ENCODE data around the gene RDH11.

The RDH11 gene

DNA sequence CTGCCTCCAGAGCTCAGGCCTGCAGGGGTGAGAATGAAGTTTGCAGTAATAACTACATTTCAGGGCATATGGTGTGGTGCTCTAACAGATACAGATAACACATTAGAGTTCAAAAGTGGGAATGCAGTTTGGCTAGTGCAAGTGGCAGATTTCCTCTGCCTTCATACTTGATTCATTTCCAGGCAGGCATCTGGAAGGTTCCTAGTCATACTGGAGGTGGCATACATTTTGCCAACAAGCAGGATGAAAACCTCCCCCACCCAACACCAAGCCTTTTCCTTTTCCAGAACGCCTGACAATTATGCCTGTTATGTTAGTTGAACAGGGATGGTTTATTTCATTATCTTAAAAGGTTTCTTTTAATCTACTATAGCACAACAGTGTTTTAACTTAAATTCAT lies 45.4 kb downstream of the RDH11 start:
- DNase-seq (ENCODE audit: low read depth) = no peak

DNA sequence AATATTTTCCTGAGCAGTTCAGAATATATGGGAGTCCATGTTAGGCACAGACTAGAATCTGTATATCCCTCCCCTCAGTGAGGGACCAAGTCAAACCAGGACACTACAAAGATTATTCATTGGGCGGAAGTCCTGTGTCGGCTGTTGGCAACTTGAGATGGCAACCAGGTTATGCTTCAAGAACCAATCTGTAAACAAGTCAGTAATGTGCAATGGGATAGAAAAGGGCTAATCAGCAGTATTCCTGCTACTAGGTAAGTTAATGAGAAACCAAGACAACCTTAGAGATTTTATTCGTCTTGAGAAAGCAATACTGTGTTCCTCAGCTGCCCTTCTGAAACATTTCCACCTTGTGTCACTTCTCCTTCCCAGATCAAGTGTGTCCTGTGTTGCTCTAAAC lies 49.4 kb downstream of the RDH11 start:
- no peak for DNase-seq (ENCODE audit: low read depth)

DNA sequence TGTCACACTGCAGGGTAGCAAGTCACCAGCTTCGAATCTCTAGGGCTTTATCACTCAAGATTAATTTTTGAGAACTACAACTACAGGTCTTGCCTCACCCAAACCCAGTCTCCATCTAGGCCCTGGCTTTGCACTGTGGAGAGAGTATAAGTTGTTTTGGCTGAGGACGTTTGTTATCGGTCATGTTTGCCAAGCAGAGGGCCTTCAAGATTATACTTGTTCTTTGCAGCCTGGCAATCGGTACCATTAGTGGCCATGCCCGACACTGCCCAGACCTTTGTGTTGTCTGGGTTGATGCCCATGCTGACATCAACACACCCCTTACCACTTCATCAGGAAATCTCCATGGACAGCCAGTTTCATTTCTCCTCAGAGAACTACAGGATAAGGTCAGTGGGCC lies 50.1 kb downstream of the RDH11 start:
- DNase-seq (ENCODE audit: low read depth) = no peak

DNA sequence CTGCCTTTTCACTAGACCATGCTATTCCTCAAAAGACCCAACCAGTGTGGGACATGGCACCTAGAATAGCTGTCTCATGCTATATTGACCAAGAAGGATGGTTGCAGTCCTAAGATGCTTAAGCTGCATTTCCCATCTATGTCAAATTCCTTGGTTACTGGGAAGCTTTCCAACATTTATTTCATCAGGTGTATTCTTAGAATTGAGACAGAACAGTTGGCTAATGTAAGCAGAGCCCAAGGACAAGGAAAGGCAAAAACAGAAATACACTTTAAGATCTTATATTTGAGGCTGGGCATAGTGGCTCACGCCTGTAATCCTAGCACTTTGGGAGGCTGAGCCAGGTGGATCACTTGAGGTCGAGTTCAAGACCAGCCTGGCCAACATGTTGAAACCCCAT lies 51.1 kb downstream of the RDH11 start:
- DNase-seq (ENCODE audit: low read depth) = no peak

DNA sequence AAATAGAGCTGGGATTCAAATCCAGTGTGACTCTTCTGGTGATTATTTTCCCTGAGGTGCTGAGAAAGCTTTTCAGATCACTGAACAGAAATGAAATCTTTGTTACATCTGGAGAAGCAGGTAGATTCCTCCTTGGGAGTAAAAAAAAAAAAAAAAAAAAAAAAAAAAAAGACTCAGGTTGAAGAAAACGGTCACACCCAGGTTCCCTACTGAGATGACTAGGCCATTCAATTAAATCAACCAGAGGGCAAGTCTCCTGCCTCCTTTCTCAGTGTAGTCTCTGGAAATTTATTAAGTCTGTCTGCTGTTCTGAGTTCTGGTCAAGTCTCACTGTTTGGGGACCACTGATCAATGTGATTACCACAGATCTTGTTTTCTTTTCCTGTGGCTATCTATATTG lies 51.9 kb downstream of the RDH11 start:
- DNase-seq (ENCODE audit: low read depth) = no peak

DNA sequence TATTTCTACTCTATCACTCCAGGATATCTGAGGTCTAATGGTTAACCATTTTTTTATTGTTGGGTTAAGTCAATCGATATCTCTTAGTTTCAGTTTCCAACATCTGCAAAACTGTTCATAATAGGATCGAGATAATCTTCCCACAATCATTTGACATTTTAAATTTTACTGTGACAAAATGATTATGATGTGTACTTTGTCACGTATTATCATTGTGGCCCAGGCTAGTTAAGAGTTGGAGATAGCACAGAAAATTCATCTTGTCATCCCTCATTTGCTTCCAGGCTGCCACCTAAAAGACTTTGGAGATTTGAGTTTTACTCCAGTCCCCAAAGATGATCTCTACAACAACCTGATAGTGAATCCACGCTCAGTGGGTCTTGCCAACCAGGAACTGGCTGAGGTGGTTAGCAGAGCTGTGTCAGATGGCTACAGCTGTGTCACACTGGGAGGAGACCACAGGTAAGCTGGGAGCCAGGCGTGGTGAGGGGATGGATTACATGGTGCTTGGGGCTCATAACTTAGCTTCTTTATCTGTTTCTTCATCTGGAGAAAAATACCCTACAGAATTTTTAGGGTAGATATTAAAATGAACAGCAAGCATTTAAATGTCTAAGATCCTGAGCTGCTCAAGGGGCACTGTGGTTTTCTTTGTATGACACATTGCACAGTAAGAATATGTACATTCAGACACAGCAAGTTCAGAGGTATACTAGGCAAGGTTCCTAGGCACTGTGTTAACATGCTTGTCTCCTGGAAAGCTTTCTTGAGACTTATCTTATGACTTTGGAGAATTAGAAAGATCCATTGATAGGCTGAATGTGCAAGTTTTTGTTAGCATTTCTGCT lies 53.4 kb downstream of the RDH11 start:
- no peak for DNase-seq (ENCODE audit: low read depth)

DNA sequence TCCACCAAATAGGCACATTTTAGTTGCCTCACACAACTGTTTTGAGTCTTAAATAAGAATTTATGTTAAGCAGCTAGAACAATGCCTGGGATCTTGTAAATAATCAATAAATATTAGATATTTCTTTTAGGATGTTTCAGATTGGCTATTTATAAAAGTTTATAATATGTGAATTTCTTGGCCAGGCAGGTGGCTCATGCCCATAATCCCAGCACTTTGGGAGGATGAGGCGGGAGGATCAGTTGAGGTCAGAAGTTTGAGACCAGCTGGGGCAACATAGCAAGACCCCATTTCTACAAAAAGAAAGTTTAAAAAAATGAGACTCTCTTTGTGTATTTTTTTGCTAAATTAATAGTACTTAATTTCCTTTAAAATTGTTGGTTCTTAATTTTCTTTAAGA lies 54.1 kb downstream of the RDH11 start:
- no peak for DNase-seq (ENCODE audit: low read depth)

DNA sequence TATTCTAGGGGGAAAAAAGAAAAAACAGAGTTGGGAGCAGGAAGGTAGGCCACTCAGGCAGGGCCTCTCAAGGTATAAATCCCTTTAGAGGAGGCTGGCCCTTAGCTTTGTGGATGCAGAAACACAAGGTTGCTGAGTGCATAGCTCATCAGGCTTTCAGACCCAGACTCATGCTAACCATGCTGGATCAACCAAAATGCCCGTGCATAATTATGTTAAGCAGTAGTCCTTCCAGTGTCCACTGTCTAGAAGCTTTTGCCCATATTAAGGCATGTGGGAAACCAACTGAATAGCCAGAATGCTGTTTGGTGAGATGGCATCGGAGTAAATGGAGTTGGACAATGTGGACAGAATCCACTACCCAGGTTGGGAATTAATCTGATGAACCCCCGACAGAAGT lies 56.9 kb downstream of the RDH11 start:
- DNase-seq (ENCODE audit: low read depth) = no peak

DNA sequence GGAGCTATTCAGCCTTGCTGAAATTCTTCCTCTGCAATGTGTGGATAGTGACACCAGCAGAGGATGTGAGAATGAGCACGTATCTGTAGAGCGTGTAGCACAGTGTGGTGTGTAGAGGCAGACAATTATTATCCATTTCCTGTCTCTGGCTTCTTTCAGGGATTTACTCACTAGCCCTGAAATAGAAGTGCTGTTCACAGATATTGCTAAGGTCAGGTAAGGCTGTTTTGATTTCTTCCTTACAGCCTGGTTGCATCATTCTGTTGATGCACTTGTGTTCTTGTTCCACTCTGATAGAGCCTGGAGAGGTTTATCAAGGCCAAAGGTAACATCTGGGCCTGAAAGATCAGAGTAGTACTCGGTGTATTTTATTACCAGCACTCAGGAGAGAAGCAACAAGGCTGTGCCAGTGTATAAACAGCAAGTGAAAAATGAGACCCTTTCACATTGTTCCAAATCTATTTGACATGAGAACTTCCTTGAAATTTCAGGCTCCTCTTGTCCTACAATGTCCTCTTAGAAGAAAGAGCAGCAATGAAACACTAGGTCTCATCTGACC lies 59.1 kb downstream of the RDH11 start:
- no peak for DNase-seq (ENCODE audit: low read depth)

DNA sequence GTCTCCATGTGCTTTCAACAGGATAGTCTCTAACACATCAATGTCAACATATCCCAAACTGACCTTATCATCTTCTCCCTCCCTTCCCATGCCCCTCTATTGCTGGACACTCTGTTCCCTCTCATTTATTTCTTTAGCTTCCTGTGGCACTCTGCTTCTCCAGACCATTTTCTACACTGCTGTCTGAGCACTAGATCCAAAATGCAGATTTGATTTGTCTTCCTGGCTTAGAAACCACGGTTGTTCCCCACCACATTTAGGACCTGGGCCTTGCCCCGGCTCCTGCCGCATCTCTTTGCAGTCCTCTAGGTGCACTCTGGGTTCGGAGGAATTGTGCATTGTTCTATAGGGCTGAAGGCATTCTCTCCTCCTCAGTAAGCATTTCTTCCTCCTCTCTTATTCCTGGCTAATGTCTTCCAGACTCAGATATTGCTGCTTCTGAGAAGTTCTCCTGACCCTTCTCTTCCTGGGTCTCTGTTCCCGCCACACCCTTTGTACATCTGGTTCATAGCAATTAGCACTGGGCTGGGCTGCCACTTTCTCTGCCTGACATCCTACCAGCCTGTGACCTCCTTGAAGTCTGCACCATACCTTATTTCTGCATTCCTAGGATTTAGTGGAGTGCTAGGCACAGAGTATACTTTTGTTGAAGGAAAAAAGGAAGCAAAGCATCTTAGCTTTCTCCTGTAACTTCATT lies 62.0 kb downstream of the RDH11 start:
- no peak for DNase-seq (ENCODE audit: low read depth)

DNA sequence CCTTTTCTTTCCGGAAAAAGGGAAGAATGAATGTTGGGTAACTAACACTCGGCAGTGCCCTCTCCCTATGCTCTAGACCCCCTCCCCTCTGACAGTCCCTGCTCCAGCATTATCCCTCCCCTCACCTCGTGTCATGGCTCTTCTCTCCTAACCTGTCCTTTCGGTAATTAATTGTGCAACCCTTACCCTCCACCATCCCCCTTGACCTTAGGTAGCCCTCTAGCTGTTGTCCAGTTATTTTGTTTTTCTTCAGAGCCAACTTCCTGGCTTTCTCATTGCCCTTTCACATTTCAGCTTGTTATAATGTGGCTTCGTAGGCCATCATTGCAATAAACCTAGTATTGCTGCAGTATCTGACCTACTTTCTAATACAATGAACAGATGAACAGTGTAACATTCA lies 64.6 kb downstream of the RDH11 start:
- no peak for DNase-seq (ENCODE audit: low read depth)

DNA sequence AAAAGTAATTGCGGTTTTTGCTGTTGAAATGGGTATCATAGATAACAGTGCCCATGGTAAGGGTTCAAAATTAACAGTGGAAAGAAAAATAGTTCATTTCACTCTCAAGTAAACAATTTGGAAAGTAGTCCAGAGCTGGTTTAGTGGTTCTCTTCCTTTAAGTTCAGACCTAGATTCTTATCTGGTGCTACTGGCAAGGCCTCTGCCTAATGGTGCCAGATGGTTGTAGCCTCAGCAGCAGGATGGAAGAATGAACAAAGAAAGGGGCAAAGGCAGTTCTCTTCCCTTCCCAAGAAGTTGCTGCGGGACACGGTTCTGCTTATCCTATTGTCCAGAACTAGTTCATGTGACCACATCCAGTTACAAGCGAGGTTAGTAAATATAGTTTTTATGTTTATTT lies 65.4 kb downstream of the RDH11 start:
- no peak for DNase-seq (ENCODE audit: low read depth)

DNA sequence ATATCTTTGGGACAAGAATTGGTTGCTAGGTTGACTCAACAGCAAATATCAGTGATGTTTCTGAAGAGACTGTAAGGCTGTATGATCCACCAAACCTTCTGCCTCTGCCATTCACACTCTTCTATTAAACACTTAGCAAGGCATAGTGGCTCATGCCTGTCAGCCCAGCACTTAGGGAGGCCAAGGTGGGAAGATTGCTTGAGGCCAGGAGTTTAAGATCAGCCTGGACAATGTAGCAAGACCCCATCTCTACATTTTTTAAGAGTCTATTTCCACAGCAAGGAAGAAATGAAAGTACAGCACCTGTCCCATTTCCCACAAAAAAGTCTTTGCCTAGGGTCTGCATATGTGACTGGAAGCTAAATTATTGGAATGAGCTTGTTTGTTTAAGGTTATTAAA lies 68.0 kb downstream of the RDH11 start:
- no peak for DNase-seq (ENCODE audit: low read depth)
